Activated CD4-positive, alpha-beta T cell treated with anti-CD3 and anti-CD28 coated beads, Interleukin-2, amount 50 U/mL, for 4 hours (primary cell): ENCODE measurements around the gene FBXO24.
"Not testable (repeated sequence)": the region's sequence is repeated elsewhere in the genome, so short reads cannot be mapped to it uniquely, and the experiment has no call there.

Source experiments
- DNase-seq, 2 experiments: peaks; one replicate each; pipeline ENCODE4 v3.0.0-alpha.2; 2020

The FBXO24 gene

GRCh38 chr7:100559127-100559526 lies 27.0 kb upstream of the FBXO24 start:
- no peak for DNase-seq

- DNase-seq = no peak
Observed at GRCh38 chr7:100561491-100562194, 24.5 kb upstream of the FBXO24 start.

- DNase-seq = no peak
Observed at GRCh38 chr7:100562195-100563099, 23.7 kb upstream of the FBXO24 start.

- no peak for DNase-seq
Observed at GRCh38 chr7:100563100-100563564, 23.0 kb upstream of the FBXO24 start.

- peak; percentile 82 to 90 for DNase-seq
Observed at GRCh38 chr7:100563809-100564400, 22.2 kb upstream of the FBXO24 start.

GRCh38 chr7:100564405-100564804 lies 21.7 kb upstream of the FBXO24 start:
- DNase-seq = not testable (repeated sequence)

GRCh38 chr7:100565133-100565571 lies 21.0 kb upstream of the FBXO24 start:
- no peak for DNase-seq

GRCh38 chr7:100566018-100566531 lies 20.1 kb upstream of the FBXO24 start:
- DNase-seq = no peak

GRCh38 chr7:100567031-100567730 lies 18.9 kb upstream of the FBXO24 start:
- no peak for DNase-seq

- DNase-seq = no peak
Observed at GRCh38 chr7:100567751-100568175, 18.4 kb upstream of the FBXO24 start.

- DNase-seq = no peak
Observed at GRCh38 chr7:100568176-100568895, 17.8 kb upstream of the FBXO24 start.

- DNase-seq = peak in 1 of 2 experiments; percentile 26
Observed at GRCh38 chr7:100568896-100569844, 17.0 kb upstream of the FBXO24 start.

- DNase-seq = no peak
Observed at GRCh38 chr7:100570954-100571828, 14.9 kb upstream of the FBXO24 start.

- no peak for DNase-seq
Observed at GRCh38 chr7:100571829-100572116, 14.4 kb upstream of the FBXO24 start.

GRCh38 chr7:100572281-100572948 lies 13.7 kb upstream of the FBXO24 start:
- no peak for DNase-seq

GRCh38 chr7:100572949-100573675 lies 13.0 kb upstream of the FBXO24 start:
- DNase-seq = no peak

GRCh38 chr7:100573691-100574361 lies 12.3 kb upstream of the FBXO24 start, which contains the start of gene SAP25:
Gene SAP25 (minus strand): TSS chr7:100573900. CDS start chr7:100573742, 158 bp downstream.
- DNase-seq = no peak
